Measurements from ENCODE around the gene MOK.

DNA sequence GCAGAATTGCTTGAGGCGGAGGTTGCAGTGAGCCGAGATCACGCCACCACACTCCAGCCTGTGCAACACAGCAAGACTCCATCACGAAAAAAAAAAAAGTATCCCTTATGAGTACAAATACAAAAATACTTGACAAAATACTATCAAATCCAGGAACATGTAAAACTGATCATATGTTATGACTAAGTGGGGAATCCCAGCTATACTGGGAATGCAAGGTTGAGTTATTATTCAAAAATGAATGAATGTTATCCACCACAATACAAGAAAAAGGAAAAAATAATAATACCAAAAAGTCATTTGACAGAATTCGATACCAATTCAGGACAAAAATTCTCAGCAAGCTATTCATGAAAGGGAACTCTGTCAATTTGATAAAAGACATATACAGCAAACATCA, 32.6 kb downstream of the MOK start:
- TF ChIP-seq, protein P1, sequence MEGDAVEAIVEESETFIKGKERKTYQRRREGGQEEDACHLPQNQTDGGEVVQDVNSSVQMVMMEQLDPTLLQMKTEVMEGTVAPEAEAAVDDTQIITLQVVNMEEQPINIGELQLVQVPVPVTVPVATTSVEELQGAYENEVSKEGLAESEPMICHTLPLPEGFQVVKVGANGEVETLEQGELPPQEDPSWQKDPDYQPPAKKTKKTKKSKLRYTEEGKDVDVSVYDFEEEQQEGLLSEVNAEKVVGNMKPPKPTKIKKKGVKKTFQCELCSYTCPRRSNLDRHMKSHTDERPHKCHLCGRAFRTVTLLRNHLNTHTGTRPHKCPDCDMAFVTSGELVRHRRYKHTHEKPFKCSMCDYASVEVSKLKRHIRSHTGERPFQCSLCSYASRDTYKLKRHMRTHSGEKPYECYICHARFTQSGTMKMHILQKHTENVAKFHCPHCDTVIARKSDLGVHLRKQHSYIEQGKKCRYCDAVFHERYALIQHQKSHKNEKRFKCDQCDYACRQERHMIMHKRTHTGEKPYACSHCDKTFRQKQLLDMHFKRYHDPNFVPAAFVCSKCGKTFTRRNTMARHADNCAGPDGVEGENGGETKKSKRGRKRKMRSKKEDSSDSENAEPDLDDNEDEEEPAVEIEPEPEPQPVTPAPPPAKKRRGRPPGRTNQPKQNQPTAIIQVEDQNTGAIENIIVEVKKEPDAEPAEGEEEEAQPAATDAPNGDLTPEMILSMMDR (IDR thresholded peaks at IDR 0.05) = no peak
- TF ChIP-seq POLR2A (IDR thresholded peaks at IDR 0.05) = no peak
- no peak for TF ChIP-seq POLR2AphosphoS5 (IDR thresholded peaks at IDR 0.05)

Data from breast epithelium (tissue), 3 donors.